ENCODE results near the gene HDAC3. TPM values are rescaled to one million over a fixed set of nuclear protein-coding genes. Genes with fewer than 3 reads are reported as not detected.

The HDAC3 gene
- total and polyA plus RNA-seq, 12 donors: 27.7 to 43.0 (median 32.7) TPM

- Histone ChIP-seq H3K4me3 (no peak overlapping the region), H3K9me3 (no peaks in the 10 kb centered on the region), H3K36me3 (peaks cover 0 to 98% (median 59%) of the 10 kb centered on the region in 9 donors), H3K4me1 (peaks cover 0 to 15% (median 0%) of the 10 kb centered on the region in 9 donors), H3K27ac (no peak overlapping the region), H3K27me3 (no peaks in the 10 kb centered on the region)
- WGBS, 2 donors: 92 to 97% methylated on average over 2 of the region's 2 CpGs
- intact Hi-C loops (cut with DNase I): no loop called here
- DNase-seq (no peak), ATAC-seq (no peak)
- TF ChIP-seq CTCF (IDR thresholded peaks at IDR 0.05): no peak
Observed at GRCh38 chr5:141574122-141574510, 62.5 kb downstream of the HDAC3 start.

- Histone ChIP-seq H3K4me1 (peaks cover 0 to 17% (median 0%) of the 10 kb centered on the region in 9 donors), H3K9me3 (no peaks in the 10 kb centered on the region), H3K27me3 (no peaks in the 10 kb centered on the region), H3K36me3 (peaks cover 0 to 98% (median 56%) of the 10 kb centered on the region in 9 donors), H3K27ac (no peak overlapping the region), H3K4me3 (no peak overlapping the region)
- 59 to 68% methylated on average over 4 of the region's 4 CpGs for WGBS, 2 donors
- DNase-seq: no peak
- intact Hi-C loops (cut with DNase I): no loop called here
- no peak for TF ChIP-seq CTCF (IDR thresholded peaks at IDR 0.05)
- peak in 1 of 8 donors; percentile 24 for ATAC-seq
Observed at GRCh38 chr5:141573489-141574121, 63.0 kb downstream of the HDAC3 start.

Other genes with a start within 250 kb of the HDAC3 start
- 10 to 100 TPM in 1 of 10 donors, 1 to 10 TPM in 9; 5.1 to 10.9 (median 7.3) TPM for gene PCDHGB4, start 249.2 kb downstream of the HDAC3 start, total RNA-seq
- 1 to 10 TPM in 1 of 2 donors, under 1 TPM in 1; 0.96 to 3.3 TPM for gene PCDHGB4, start 249.2 kb downstream of the HDAC3 start, polyA plus RNA-seq
- 10 to 100 TPM in 1 of 10 donors, 1 to 10 TPM in 9; 7.2 to 11.2 (median 8.7) TPM for gene PCDHGA8, start 244.2 kb downstream of the HDAC3 start, total RNA-seq
- 1 to 10 TPM in 1 of 2 donors, under 1 TPM in 1; 0.28 to 3.7 TPM for gene PCDHGA8, start 244.2 kb downstream of the HDAC3 start, polyA plus RNA-seq
- gene PCDHGB5, start 238.9 kb downstream of the HDAC3 start, total RNA-seq: 10 to 100 TPM in 2 of 10 donors, 1 to 10 TPM in 8; 6.6 to 12.1 (median 8.2) TPM
- 1 to 10 TPM; 1.6 to 3.8 TPM for gene PCDHGB5, start 238.9 kb downstream of the HDAC3 start, polyA plus RNA-seq
- gene PCDHGA9, start 234.1 kb downstream of the HDAC3 start, total RNA-seq: 1 to 10 TPM; 4.0 to 8.3 (median 6.0) TPM
- 1 to 10 TPM in 1 of 2 donors, under 1 TPM in 1; 0.55 to 7.1 TPM for gene PCDHGA9, start 234.1 kb downstream of the HDAC3 start, polyA plus RNA-seq
- gene PCDHGB6, start 228.8 kb downstream of the HDAC3 start, total RNA-seq: 10 to 100 TPM in 1 of 10 donors, 1 to 10 TPM in 9; 4.6 to 10.2 (median 6.6) TPM
- 1 to 10 TPM; 1.1 to 5.8 TPM for gene PCDHGB6, start 228.8 kb downstream of the HDAC3 start, polyA plus RNA-seq
- gene PCDHGA10, start 223.9 kb downstream of the HDAC3 start, total RNA-seq: 1 to 10 TPM; 4.3 to 7.8 (median 6.7) TPM
- 1 to 10 TPM in 1 of 2 donors, under 1 TPM in 1; 0.52 to 3.4 TPM for gene PCDHGA10, start 223.9 kb downstream of the HDAC3 start, polyA plus RNA-seq
- 10 to 100 TPM in 8 of 10 donors, 1 to 10 TPM in 2; 5.9 to 12.6 (median 10.5) TPM for gene PCDHGB7, start 219.2 kb downstream of the HDAC3 start, total RNA-seq
- 1 to 10 TPM; 1.9 to 5.6 TPM for gene PCDHGB7, start 219.2 kb downstream of the HDAC3 start, polyA plus RNA-seq
- 1 to 10 TPM; 3.3 to 8.5 (median 5.4) TPM for gene PCDHGA11, start 215.8 kb downstream of the HDAC3 start, total RNA-seq
- gene PCDHGA11, start 215.8 kb downstream of the HDAC3 start, polyA plus RNA-seq: 1 to 10 TPM in 1 of 2 donors, under 1 TPM in 1; 0.74 to 7.2 TPM
- gene PCDHGA12, start 206.3 kb downstream of the HDAC3 start, total RNA-seq: 1 to 10 TPM; 5.4 to 9.2 (median 6.1) TPM
- gene PCDHGA12, start 206.3 kb downstream of the HDAC3 start, polyA plus RNA-seq: 1 to 10 TPM; 1.6 to 5.3 TPM
- gene PCDHGC3, start 160.9 kb downstream of the HDAC3 start, total RNA-seq: 10 to 100 TPM; 12.8 to 19.5 (median 15.9) TPM
- gene PCDHGC3, start 160.9 kb downstream of the HDAC3 start, polyA plus RNA-seq: 10 to 100 TPM; 43.4 to 48.6 TPM
- gene PCDHGC4, start 151.8 kb downstream of the HDAC3 start, total RNA-seq: 1 to 10 TPM; 1.7 to 4.3 (median 3.1) TPM
- gene PCDHGC4, start 151.8 kb downstream of the HDAC3 start, polyA plus RNA-seq: 1 to 10 TPM in 1 of 2 donors, under 1 TPM in 1; 0.12 to 5.0 TPM
- gene PCDHGC5, start 147.8 kb downstream of the HDAC3 start, total RNA-seq: 1 to 10 TPM; 2.2 to 4.9 (median 3.3) TPM
- gene PCDHGC5, start 147.8 kb downstream of the HDAC3 start, polyA plus RNA-seq: 10 to 100 TPM in 1 of 2 donors, under 1 TPM in 1; 0.38 to 10.2 TPM
- 10 to 100 TPM; 27.3 to 93.2 (median 46.9) TPM for gene DIAPH1, start 17.8 kb downstream of the HDAC3 start, total RNA-seq
- 10 to 100 TPM; 28.4 to 48.6 TPM for gene DIAPH1, start 17.8 kb downstream of the HDAC3 start, polyA plus RNA-seq
- 1 to 10 TPM in 2 of 10 donors, under 1 TPM in 8; 0.33 to 1.3 (median 0.51) TPM for gene RELL2, start 148 bp upstream of the HDAC3 start, total RNA-seq
- 1 to 10 TPM; 2.6 to 3.2 TPM for gene RELL2, start 148 bp upstream of the HDAC3 start, polyA plus RNA-seq
- gene FCHSD1, start 14.6 kb upstream of the HDAC3 start, total RNA-seq: 1 to 10 TPM; 1.2 to 6.5 (median 2.6) TPM
- gene FCHSD1, start 14.6 kb upstream of the HDAC3 start, polyA plus RNA-seq: 1 to 10 TPM; 2.9 to 6.8 TPM
- gene ARAP3, start 45.4 kb upstream of the HDAC3 start, total RNA-seq: 10 to 100 TPM; 10.8 to 21.9 (median 13.4) TPM
- 10 to 100 TPM; 13.7 to 27.3 TPM for gene ARAP3, start 45.4 kb upstream of the HDAC3 start, polyA plus RNA-seq
- 10 to 100 TPM in 9 of 10 donors, 1 to 10 TPM in 1; 8.4 to 45.8 (median 17.9) TPM for gene PCDH1, start 241.6 kb upstream of the HDAC3 start, total RNA-seq
- gene PCDH1, start 241.6 kb upstream of the HDAC3 start, polyA plus RNA-seq: 10 to 100 TPM; 16.2 to 21.6 TPM